ENCODE data around the gene OR8B3. TPM values are rescaled to one million over a fixed set of nuclear protein-coding genes. Genes with fewer than 3 reads are reported as not detected.

Gene OR8B3
- polyA plus RNA-seq, 2 of the 4 experiments (the other 2 are of a cell fraction): not detected

- Histone ChIP-seq H3K9me3 (no peaks in the 10 kb centered on the region), H3K4me2 (no peak overlapping the region), H3K4me1 (no peaks in the 10 kb centered on the region), H3K4me3 (no peak overlapping the region), H3K27ac (no peak overlapping the region)
- no peak for FAIRE-seq
- DNase-seq (ENCODE audit: low read depth in 1 of 2, low spot score in 1 of 2): no peak
- TF ChIP-seq BHLHE40 (IDR thresholded peaks at IDR 0.05; ENCODE audit: low read depth, low read length) (no peak), POLR2AphosphoS2 (conservative IDR thresholded peaks at IDR 0.05; ENCODE audit: low read length) (no peak), NPAS2 (CRISPR knock-in tag; IDR thresholded peaks at IDR 0.05; ENCODE audit: borderline replicate concordance) (no peak), KDM1A (IDR thresholded peaks at IDR 0.05; ENCODE audit: low read depth) (no peak), JUNB (IDR thresholded peaks at IDR 0.05) (no peak), ZC3H11A (IDR thresholded peaks at IDR 0.05) (no peak), FOSL2 (IDR thresholded peaks at IDR 0.05) (no peak), FOSL2 (CRISPR knock-in tag; IDR thresholded peaks at IDR 0.05) (no peak), ESRRA (IDR thresholded peaks at IDR 0.05; ENCODE audit: borderline replicate concordance, low read length) (no peak), ELK1 (IDR thresholded peaks at IDR 0.05; ENCODE audit: low read depth, low read length) (no peak), E2F6 (IDR thresholded peaks at IDR 0.05; ENCODE audit: borderline replicate concordance, low read depth) (no peak), CEBPB (IDR thresholded peaks at IDR 0.05) (no peak)
- ChIA-PET CTCF (interaction anchor here (1.6 kb wide), 1 partner anchor 38 kb away, joined by 3 read pairs; no protein-coding TSS in a partner anchor), POLR2A (no interaction called here)
- 27% methylated on average over 4 of the region's 4 CpGs for WGBS (ENCODE audit: missing lambda C conversion rate)
- no peak for ATAC-seq
Measured at GRCh38 chr11:124440608-124441007, 41.8 kb upstream of the OR8B3 start.

- TF ChIP-seq ZSCAN20 (CRISPR knock-in tag; IDR thresholded peaks at IDR 0.05) (no peak), CTCF (IDR thresholded peaks at IDR 0.05) (no peak), NR3C1 (IDR thresholded peaks at IDR 0.05) (no peak), EHMT2 (IDR thresholded peaks at IDR 0.05; ENCODE audit: low read depth) (no peak), CBX8 (IDR thresholded peaks at IDR 0.05) (no peak), ZFP36 (IDR thresholded peaks at IDR 0.05; ENCODE audit: borderline replicate concordance, partially characterized antibody) (no peak), BCL3 (IDR thresholded peaks at IDR 0.05) (no peak), TFCP2L1 (CRISPR knock-in tag; IDR thresholded peaks at IDR 0.05) (no peak), TP53 (CRISPR knock-in tag; IDR thresholded peaks at IDR 0.05) (no peak), NPAS2 (CRISPR knock-in tag; IDR thresholded peaks at IDR 0.05; ENCODE audit: borderline replicate concordance) (no peak), HES2 (IDR thresholded peaks at IDR 0.05) (no peak), RNF2 (IDR thresholded peaks at IDR 0.05; ENCODE audit: borderline replicate concordance, low read depth) (no peak), USF2 (IDR thresholded peaks at IDR 0.05) (no peak), JUNB (IDR thresholded peaks at IDR 0.05) (no peak), RCOR1 (IDR thresholded peaks at IDR 0.05; ENCODE audit: low read depth, low read length) (no peak), MAFK (IDR thresholded peaks at IDR 0.05; ENCODE audit: partially characterized antibody) (no peak), ESRRA (IDR thresholded peaks at IDR 0.05; ENCODE audit: borderline replicate concordance, low read length) (no peak), MAX (IDR thresholded peaks at IDR 0.05) (no peak)
- H3K9me3 ChIP-seq: no peaks in the 10 kb centered on the region
- FAIRE-seq: no peak
- ChIA-PET POLR2A (no interaction called here), CTCF (no interaction called here)
- no peaks in the 10 kb centered on the region for H3K4me1 ChIP-seq
- H3K4me2 ChIP-seq: no peak overlapping the region
- H3K27ac ChIP-seq: no peak overlapping the region
- DNase-seq (ENCODE audit: low read depth in 1 of 2, low spot score in 1 of 2): no peak
- no peak overlapping the region for H3K4me3 ChIP-seq
- no peak for ATAC-seq
- 0% methylated on average over 2 of the region's 2 CpGs for whole genome bisulfite sequencing (ENCODE audit: missing lambda C conversion rate)
Measured at GRCh38 chr11:124434699-124435098, 35.9 kb upstream of the OR8B3 start.

Measured in A549 (cell line).